PC-9 (cell line): Measurements from ENCODE around the gene ROBO1.

ENCODE experiments used
- CTCF ChIP-seq: fragments of 200-600 bp; sonication (generic); conservative IDR thresholded peaks from 2 replicates; pipeline ENCODE4 v1.6.1; 2017; ENCODE audit warnings: mixed run types, antibody characterized with exemption, mild to moderate bottlenecking, moderate library complexity
- EZH2 ChIP-seq: fragments of 200-600 bp; sonication (generic); IDR thresholded peaks from 2 replicates; pipeline ENCODE4 v1.8.0; 2017; ENCODE audit warnings: antibody characterized with exemption, low read depth

GRCh38 chr3:79018265-79018664, 749.5 kb downstream of the ROBO1 start:
- no peak for TF ChIP-seq EZH2
- no peak for TF ChIP-seq CTCF
